Thyroid gland (tissue), 4 donors: Measurements from ENCODE around the gene DDB1. TPM values are rescaled to one million over a fixed set of nuclear protein-coding genes. Genes with fewer than 3 reads are reported as not detected.

Source experiments
- DNase-seq, 2 donors: peaks; one replicate each; pipeline ENCODE4 v3.0.0-alpha.2; 2019
- H3K27ac ChIP-seq, 3 donors: fragments of 200-600 bp; sonication (generic); 1 replicate in 2 of 3; 2 replicates in 1 of 3; pipeline ENCODE4 v1.5.1; 2016 to 2019; ENCODE audit warnings: mild to moderate bottlenecking in 1 of 3, moderate library complexity in 1 of 3
- H3K27me3 ChIP-seq: fragments of 200-600 bp; sonication (generic); one replicate; pipeline ENCODE4 v1.5.1; 2019
- H3K36me3 ChIP-seq, 2 donors: fragments of 200-600 bp; sonication (generic); one replicate each; pipeline ENCODE4 v1.5.1; 2016 to 2019
- H3K4me1 ChIP-seq, 2 donors: fragments of 200-600 bp; sonication (generic); one replicate each; pipeline ENCODE4 v1.5.1; 2017 to 2019
- H3K4me3 ChIP-seq, 3 donors: fragments of 200-600 bp; sonication (generic); replicated peaks in 1 of 3; 1 replicate in 2 of 3; 2 replicates in 1 of 3; pipeline ENCODE4 v1.5.1; 2016; ENCODE audit warnings: mild to moderate bottlenecking in 1 of 3
- H3K9me3 ChIP-seq: fragments of 200-600 bp; sonication (generic); one replicate; pipeline ENCODE4 v1.5.1; 2017
- POLR2A ChIP-seq, 2 donors: fragments of 450-650 bp; IDR thresholded peaks; one replicate each; pipeline ENCODE4 v1.6.1; 2017; ENCODE audit warnings: antibody characterized with exemption in 2 of 2, mild to moderate bottlenecking in 2 of 2, moderate library complexity in 1 of 2
- WGBS, 2 donors: methylation state at CpG; one replicate each; pipeline ENCODE4 v1.1.5; 2017; 5-methylcytosine and 5-hydroxymethylcytosine counted together
- intact Hi-C: fragments of 100-400 bp; cut with DNase I; formaldehyde crosslinking; loops from one replicate; pipeline ENCODE4 v1.15.1; 2023
- total RNA-seq, 4 donors: library from RNA; depleted of rRNA; stranded (reverse); fragments of >200 nt; gene quantifications; one replicate each; pipeline ENCODE4 v1.2.3, GENCODE V29; 2016
- TF ChIP-seq, protein P1 (sequence below), 6 experiments: fragments of 200-600 bp in 3 of 6; fragments of 450-650 bp in 3 of 6; sonication (generic) in 3 of 6; IDR thresholded peaks; one replicate each; pipeline ENCODE4 v1.5.1; 2016 to 2019; ENCODE audit warnings: antibody characterized with exemption in 6 of 6, mild to moderate bottlenecking in 2 of 6, inconsistent platforms in 1 of 6, moderate library complexity in 1 of 6

DDB1 gene
- total RNA-seq, 4 donors from 2014 or later = 132 to 211 (median 182) TPM

DNA sequence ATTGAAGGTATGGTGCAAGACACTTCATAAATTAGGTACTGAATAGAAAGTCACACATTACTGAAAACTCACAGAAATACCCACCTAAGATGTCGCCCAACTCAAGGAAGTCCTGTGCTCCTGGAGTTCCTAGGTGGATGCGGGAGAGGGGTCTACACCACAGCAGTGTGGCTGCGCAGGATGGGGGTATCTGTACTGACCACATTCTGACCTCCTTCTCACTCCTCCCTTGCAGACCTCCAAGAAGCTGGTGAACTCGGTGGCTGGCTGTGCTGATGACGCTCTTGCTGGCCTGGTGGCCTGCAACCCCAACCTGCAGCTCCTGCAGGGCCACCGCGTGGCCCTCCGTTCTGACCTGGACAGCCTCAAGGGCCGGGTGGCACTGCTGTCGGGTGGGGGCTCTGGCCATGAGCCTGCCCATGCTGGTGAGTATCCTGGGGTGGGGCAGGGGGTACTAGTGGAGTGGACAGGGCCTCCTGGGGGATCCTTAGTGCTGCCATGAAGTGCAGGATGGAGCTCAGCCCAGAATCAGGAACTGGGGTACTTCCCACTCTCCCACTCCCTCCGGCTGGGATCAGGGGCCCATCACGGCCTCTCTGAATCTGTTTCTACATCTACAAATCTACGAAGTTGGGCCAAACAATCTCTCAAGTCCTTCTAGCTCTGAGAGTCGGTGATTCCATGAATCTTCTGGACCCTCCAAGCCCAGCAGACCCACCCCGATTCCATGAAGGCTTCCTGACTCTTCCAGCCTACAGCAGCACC lies 5.0 kb upstream of the DDB1 start:
- WGBS, 2 donors = 93% methylated on average over 12 to 15 of the region's 15 CpGs
- H3K9me3 ChIP-seq = no peaks in the 10 kb centered on the region
- H3K4me1 ChIP-seq = peaks cover 6 to 17% of the 10 kb centered on the region in 2 donors
- intact Hi-C loops = loop anchor here (2.0 to 10.0 kb wide), 2 partner anchors 47 to 83 kb away; no protein-coding TSS in a partner anchor
- no peak overlapping the region for H3K27ac ChIP-seq
- H3K36me3 ChIP-seq = peaks cover 3 to 6% of the 10 kb centered on the region in 2 donors
- no peaks in the 10 kb centered on the region for H3K27me3 ChIP-seq
- no peak overlapping the region for H3K4me3 ChIP-seq
- TF ChIP-seq, protein P1, sequence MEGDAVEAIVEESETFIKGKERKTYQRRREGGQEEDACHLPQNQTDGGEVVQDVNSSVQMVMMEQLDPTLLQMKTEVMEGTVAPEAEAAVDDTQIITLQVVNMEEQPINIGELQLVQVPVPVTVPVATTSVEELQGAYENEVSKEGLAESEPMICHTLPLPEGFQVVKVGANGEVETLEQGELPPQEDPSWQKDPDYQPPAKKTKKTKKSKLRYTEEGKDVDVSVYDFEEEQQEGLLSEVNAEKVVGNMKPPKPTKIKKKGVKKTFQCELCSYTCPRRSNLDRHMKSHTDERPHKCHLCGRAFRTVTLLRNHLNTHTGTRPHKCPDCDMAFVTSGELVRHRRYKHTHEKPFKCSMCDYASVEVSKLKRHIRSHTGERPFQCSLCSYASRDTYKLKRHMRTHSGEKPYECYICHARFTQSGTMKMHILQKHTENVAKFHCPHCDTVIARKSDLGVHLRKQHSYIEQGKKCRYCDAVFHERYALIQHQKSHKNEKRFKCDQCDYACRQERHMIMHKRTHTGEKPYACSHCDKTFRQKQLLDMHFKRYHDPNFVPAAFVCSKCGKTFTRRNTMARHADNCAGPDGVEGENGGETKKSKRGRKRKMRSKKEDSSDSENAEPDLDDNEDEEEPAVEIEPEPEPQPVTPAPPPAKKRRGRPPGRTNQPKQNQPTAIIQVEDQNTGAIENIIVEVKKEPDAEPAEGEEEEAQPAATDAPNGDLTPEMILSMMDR (IDR thresholded peaks at IDR 0.05) = no peak
- no peak for TF ChIP-seq POLR2A (IDR thresholded peaks at IDR 0.05)
- no peak for DNase-seq

GRCh38 chr11:61336171-61336935 lies 3.4 kb upstream of the DDB1 start:
- Histone ChIP-seq H3K36me3 (no peaks in the 10 kb centered on the region), H3K27ac (peak overlapping the region; percentile 10 to 62 (median 56)), H3K27me3 (no peaks in the 10 kb centered on the region), H3K4me1 (peaks cover 14 to 24% of the 10 kb centered on the region in 2 donors), H3K9me3 (no peaks in the 10 kb centered on the region), H3K4me3 (no peak overlapping the region)
- 38 to 58% methylated on average over 4 to 7 of the region's 8 CpGs for WGBS, 2 donors
- peak; percentile 80 to 85 for DNase-seq
- intact Hi-C loops = loop anchor here (10.0 kb wide), 1 partner anchor 82 kb away; no protein-coding TSS in a partner anchor
- TF ChIP-seq POLR2A (IDR thresholded peaks at IDR 0.05) = no peak
- TF ChIP-seq, protein P1 (IDR thresholded peaks at IDR 0.05) = peak; percentile 89 to 98 (median 96)

- Histone ChIP-seq H3K36me3 (no peaks in the 10 kb centered on the region), H3K27ac (peak overlapping the region in 1 of 3 donors; percentile 10), H3K4me3 (no peak overlapping the region), H3K4me1 (peaks cover 18 to 32% of the 10 kb centered on the region in 2 donors), H3K9me3 (no peaks in the 10 kb centered on the region), H3K27me3 (no peaks in the 10 kb centered on the region)
- 46 to 75% methylated on average over 1 of the region's 1 CpG for whole genome bisulfite sequencing, 2 donors
- DNase-seq = no peak
- TF ChIP-seq, protein P1 (IDR thresholded peaks at IDR 0.05) = no peak
- no peak for TF ChIP-seq POLR2A (IDR thresholded peaks at IDR 0.05)
- intact Hi-C loops = loop anchor here (10.0 kb wide), 1 partner anchor 81 kb away; no protein-coding TSS in a partner anchor
These were observed 2.4 kb upstream of the DDB1 start for GRCh38 chr11:61335355-61335710.

DNA sequence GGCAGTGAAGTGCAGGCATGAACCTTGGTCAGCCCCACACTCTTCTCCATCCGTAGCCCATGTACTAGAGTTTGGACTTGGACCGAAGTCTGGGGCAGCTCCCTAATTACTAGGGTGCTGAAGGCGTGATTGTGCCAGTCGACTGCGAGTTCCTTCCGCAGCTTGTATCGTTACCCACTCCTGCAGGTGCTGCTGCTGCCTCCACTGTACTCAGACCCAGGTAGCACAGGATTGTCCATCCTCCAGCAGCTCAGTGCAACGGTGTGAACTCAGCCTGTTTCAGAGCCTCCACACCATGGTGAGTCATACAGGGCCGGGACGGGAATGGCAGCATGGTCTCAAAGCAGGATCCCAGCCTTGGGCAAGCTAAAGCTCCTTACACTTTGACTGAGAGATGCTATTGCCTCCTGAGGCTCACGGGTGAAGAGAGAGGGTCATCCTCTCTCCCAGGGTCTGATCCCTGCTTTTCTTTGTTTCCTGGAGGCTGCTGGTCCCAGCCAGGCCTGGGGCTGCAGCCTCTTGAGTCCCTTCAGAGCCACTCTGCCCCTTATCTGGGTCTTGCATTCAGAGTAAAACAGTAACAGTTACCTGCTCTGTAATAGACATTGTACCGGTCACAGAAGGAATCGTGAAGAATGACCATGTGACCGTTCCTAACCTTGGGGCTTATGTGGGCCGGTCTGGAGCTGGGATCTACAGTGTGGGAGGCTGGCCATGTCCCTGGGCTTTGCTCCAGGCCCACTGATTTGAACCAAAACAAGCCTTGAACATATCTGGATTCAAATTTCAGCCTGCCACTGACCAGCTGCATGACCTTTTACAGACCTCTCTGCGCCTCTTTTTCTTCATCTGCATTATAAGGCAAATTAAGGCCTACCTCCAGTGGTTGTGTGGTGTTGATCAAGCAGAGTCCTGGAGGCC lies 1.8 kb upstream of the DDB1 start:
- TF ChIP-seq, protein P1 (IDR thresholded peaks at IDR 0.05) = no peak
- no peak for TF ChIP-seq POLR2A (IDR thresholded peaks at IDR 0.05)
- Histone ChIP-seq H3K27ac (no peak overlapping the region), H3K27me3 (no peaks in the 10 kb centered on the region), H3K9me3 (no peaks in the 10 kb centered on the region), H3K4me1 (peaks cover 18 to 32% of the 10 kb centered on the region in 2 donors), H3K36me3 (no peaks in the 10 kb centered on the region), H3K4me3 (no peak overlapping the region)
- WGBS, 2 donors = 88 to 91% methylated on average over 15 to 16 of the region's 16 CpGs
- intact Hi-C loops = loop anchor here (10.0 kb wide), 1 partner anchor 80 kb away; no protein-coding TSS in a partner anchor
- no peak for DNase-seq
